Effector memory CD4-positive, alpha-beta T cell (primary cell): Measurements from ENCODE around the gene MRPL28.
"Not testable (repeated sequence)": the region's sequence is repeated elsewhere in the genome, so short reads cannot be mapped to it uniquely, and the experiment has no call there.

Source experiments
- DNase-seq, 3 donors: peaks; one replicate each; pipeline ENCODE4 v3.0.0-alpha.2; 2020
- H3K27ac ChIP-seq: 2 replicates; pipeline ENCODE4 v1.7.0; 2013; ENCODE audit warnings: mild to moderate bottlenecking, low read length, moderate library complexity; ENCODE audit not compliant: insufficient read depth, poor library complexity, severe bottlenecking
- H3K27me3 ChIP-seq: replicated peaks from 2 replicates; pipeline ENCODE4 v1.7.0; 2013; ENCODE audit warnings: mild to moderate bottlenecking, low read length; ENCODE audit not compliant: insufficient read depth, control insufficient read depth, poor library complexity, severe bottlenecking
- H3K36me3 ChIP-seq: 2 replicates; pipeline ENCODE4 v1.7.0; 2013; ENCODE audit warnings: mild to moderate bottlenecking, low read length, moderate library complexity; ENCODE audit not compliant: control insufficient read depth, insufficient read depth
- H3K4me1 ChIP-seq: 2 replicates; pipeline ENCODE4 v1.7.0; 2013; ENCODE audit warnings: low read length, mild to moderate bottlenecking; ENCODE audit not compliant: control insufficient read depth, insufficient read depth, poor library complexity, severe bottlenecking
- H3K4me3 ChIP-seq: 2 replicates; pipeline ENCODE4 v1.7.0; 2013; ENCODE audit warnings: low read length, low read depth, mild to moderate bottlenecking; ENCODE audit not compliant: insufficient read depth, poor library complexity, severe bottlenecking
- H3K9me3 ChIP-seq: 2 replicates; pipeline ENCODE4 v1.7.0; 2013; ENCODE audit warnings: mild to moderate bottlenecking, low read length, moderate library complexity; ENCODE audit not compliant: control insufficient read depth

MRPL28 gene

GRCh38 chr16:391885-392335 lies 21.6 kb upstream of the MRPL28 start:
- Histone ChIP-seq H3K27ac (no peak overlapping the region), H3K4me3 (no peak overlapping the region), H3K36me3 (no peaks in the 10 kb centered on the region), H3K4me1 (no peaks in the 10 kb centered on the region), H3K27me3 (no peaks in the 10 kb centered on the region), H3K9me3 (no peaks in the 10 kb centered on the region)
- DNase-seq = peak; percentile 36 to 61 (median 53)

GRCh38 chr16:389352-389751 lies 19.0 kb upstream of the MRPL28 start:
- Histone ChIP-seq H3K9me3 (no peaks in the 10 kb centered on the region), H3K36me3 (no peaks in the 10 kb centered on the region), H3K27me3 (no peaks in the 10 kb centered on the region), H3K4me1 (no peaks in the 10 kb centered on the region), H3K27ac (no peak overlapping the region), H3K4me3 (no peak overlapping the region)
- no peak for DNase-seq

GRCh38 chr16:387761-388666 lies 17.7 kb upstream of the MRPL28 start:
- not testable (repeated sequence) for H3K4me3 ChIP-seq, DNase-seq, H3K27ac ChIP-seq, H3K4me1 ChIP-seq, H3K36me3 ChIP-seq, H3K27me3 ChIP-seq, H3K9me3 ChIP-seq

- Histone ChIP-seq H3K36me3 (no peaks in the 10 kb centered on the region), H3K27me3 (no peaks in the 10 kb centered on the region), H3K4me3 (no peak overlapping the region), H3K27ac (no peak overlapping the region), H3K4me1 (peaks cover 9% of the 10 kb centered on the region), H3K9me3 (no peaks in the 10 kb centered on the region)
- DNase-seq = no peak
Observed at GRCh38 chr16:386641-387156, 16.4 kb upstream of the MRPL28 start.

- H3K4me3 ChIP-seq = peak overlapping the region; percentile 68
- H3K27me3 ChIP-seq = no peaks in the 10 kb centered on the region
- no peaks in the 10 kb centered on the region for H3K36me3 ChIP-seq
- H3K27ac ChIP-seq = peak overlapping the region; percentile 22
- peak in 2 of 3 donors; percentile 49 to 57 for DNase-seq
- H3K9me3 ChIP-seq = no peaks in the 10 kb centered on the region
- H3K4me1 ChIP-seq = peaks cover 26% of the 10 kb centered on the region
Observed at GRCh38 chr16:383326-384051, 13.2 kb upstream of the MRPL28 start.

GRCh38 chr16:381789-382717 lies 11.7 kb upstream of the MRPL28 start, which contains the start of gene PGAP6:
TSS of gene PGAP6 (minus strand) at chr16:381978. CDS start at chr16:381821, 157 bp downstream.
- peak; percentile 54 to 65 (median 58) for DNase-seq
- Histone ChIP-seq H3K27me3 (no peaks in the 10 kb centered on the region), H3K27ac (peak within 1 kb of the TSS; percentile 55), H3K36me3 (peaks cover 5% of the 10 kb centered on the region), H3K4me3 (peak within 1 kb of the TSS; percentile 78), H3K4me1 (peaks cover 26% of the 10 kb centered on the region), H3K9me3 (no peaks in the 10 kb centered on the region)

GRCh38 chr16:381012-381788 lies 10.9 kb upstream of the MRPL28 start:
- Histone ChIP-seq H3K9me3 (no peaks in the 10 kb centered on the region), H3K4me1 (peaks cover 26% of the 10 kb centered on the region), H3K4me3 (peak overlapping the region; percentile 78), H3K36me3 (peaks cover 14% of the 10 kb centered on the region), H3K27ac (peak overlapping the region; percentile 55), H3K27me3 (no peaks in the 10 kb centered on the region)
- no peak for DNase-seq

GRCh38 chr16:380762-381011 lies 10.3 kb upstream of the MRPL28 start:
- Histone ChIP-seq H3K27me3 (no peaks in the 10 kb centered on the region), H3K27ac (peak overlapping the region; percentile 55), H3K36me3 (peaks cover 18% of the 10 kb centered on the region), H3K4me1 (peaks cover 26% of the 10 kb centered on the region), H3K4me3 (peak overlapping the region; percentile 78), H3K9me3 (no peaks in the 10 kb centered on the region)
- DNase-seq = no peak
